ENCODE results near the gene PPL.

PPL gene

GRCh38 chr16:4860727-4861342, 76.1 kb downstream of the PPL start:
- no peak for DNase-seq (ENCODE audit: low spot score)

GRCh38 chr16:4859900-4860255, 77.1 kb downstream of the PPL start:
- peak; percentile 81 for DNase-seq (ENCODE audit: low spot score)

- peak; percentile 75 for DNase-seq (ENCODE audit: low spot score)
Measured at GRCh38 chr16:4859190-4859899, 77.6 kb downstream of the PPL start.

GRCh38 chr16:4855804-4856203, 81.1 kb downstream of the PPL start:
- DNase-seq (ENCODE audit: low spot score), result no peak

- DNase-seq (ENCODE audit: low spot score), result no peak
Measured at GRCh38 chr16:4855371-4855770, 81.6 kb downstream of the PPL start.

- DNase-seq (ENCODE audit: low spot score), result peak; percentile 81
Measured at GRCh38 chr16:4852221-4852872, 84.6 kb downstream of the PPL start.

- no peak for DNase-seq (ENCODE audit: low spot score)
Measured at GRCh38 chr16:4850211-4850610, 86.7 kb downstream of the PPL start.

GRCh38 chr16:4847774-4848587, 89.0 kb downstream of the PPL start:
- peak; percentile 70 for DNase-seq (ENCODE audit: low spot score)

GRCh38 chr16:4846901-4847773, 89.8 kb downstream of the PPL start, which contains the start of the genes GLYR1 and UBN1:
GLYR1 (minus strand) TSS chr16:4847288; CDS start chr16:4847265, 23 bp downstream.
UBN1 (plus strand) TSS chr16:4847481; CDS start chr16:4852918, 5,437 bp downstream.
- DNase-seq (ENCODE audit: low spot score), result peak; percentile 92

- DNase-seq (ENCODE audit: low spot score), result peak; percentile 52
Measured at GRCh38 chr16:4846503-4846900, 90.4 kb downstream of the PPL start.

- DNase-seq (ENCODE audit: low spot score), result no peak
Measured at GRCh38 chr16:4840984-4841383, 96.0 kb downstream of the PPL start.

- DNase-seq (ENCODE audit: low spot score), result no peak
Measured at GRCh38 chr16:4839942-4840341, 97.0 kb downstream of the PPL start.

- no peak for DNase-seq (ENCODE audit: low spot score)
Measured at GRCh38 chr16:4837733-4838501, 99.0 kb downstream of the PPL start.

- no peak for DNase-seq (ENCODE audit: low spot score)
Measured at GRCh38 chr16:4836727-4837126, 100.2 kb downstream of the PPL start.

- DNase-seq (ENCODE audit: low spot score), result no peak
Measured at GRCh38 chr16:4833584-4833983, 103.4 kb downstream of the PPL start.

- no peak for DNase-seq (ENCODE audit: low spot score)
Measured at GRCh38 chr16:4832698-4833343, 104.1 kb downstream of the PPL start.

Data from kidney capillary endothelial cell (primary cell).